ENCODE measurements around the gene SLC30A2.
"Not testable (repeated sequence)": the region's sequence is repeated elsewhere in the genome, so short reads cannot be mapped to it uniquely, and the experiment has no call there.

SLC30A2 gene

GRCh38 chr1:26045722-26046245, at the start of gene SLC30A2:
SLC30A2 (minus strand) TSS chr1:26046118; CDS start chr1:26045896, 222 bp downstream.
- DNase-seq (ENCODE audit: low read depth), result no peak
- no peak for TF ChIP-seq CTCF (IDR thresholded peaks at IDR 0.05; ENCODE audit: insufficient read depth, low read depth, low read length, missing control alignments)
- no peak within 1 kb of the TSS for H3K4me3 ChIP-seq (ENCODE audit: low read depth, low read length)

- no peak for DNase-seq (ENCODE audit: low read depth)
- H3K4me3 ChIP-seq (ENCODE audit: low read depth, low read length), result no peak overlapping the region
- no peak for TF ChIP-seq CTCF (IDR thresholded peaks at IDR 0.05; ENCODE audit: insufficient read depth, low read depth, low read length, missing control alignments)
Observed at GRCh38 chr1:26094677-26095383, 48.9 kb upstream of the SLC30A2 start.

- H3K4me3 ChIP-seq (ENCODE audit: low read depth, low read length), result no peak overlapping the region
- no peak for DNase-seq (ENCODE audit: low read depth)
Observed at GRCh38 chr1:26094076-26094669, 48.3 kb upstream of the SLC30A2 start.

GRCh38 chr1:26093569-26093968, 47.7 kb upstream of the SLC30A2 start:
- not testable (repeated sequence) for H3K4me3 ChIP-seq (ENCODE audit: low read depth, low read length); DNase-seq (ENCODE audit: low read depth)

More at GRCh38 chr1:26094076-26094669, 48.3 kb upstream of the SLC30A2 start:
- TF ChIP-seq CTCF (IDR thresholded peaks at IDR 0.05; ENCODE audit: insufficient read depth, low read depth, low read length, missing control alignments), result no peak

- no peak for TF ChIP-seq CTCF (IDR thresholded peaks at IDR 0.05; ENCODE audit: insufficient read depth, low read depth, low read length, missing control alignments)
- DNase-seq (ENCODE audit: low read depth), result no peak
- no peak overlapping the region for H3K4me3 ChIP-seq (ENCODE audit: low read depth, low read length)
Observed at GRCh38 chr1:26092422-26092821, 46.5 kb upstream of the SLC30A2 start.

GRCh38 chr1:26090893-26091292, 45.0 kb upstream of the SLC30A2 start:
- TF ChIP-seq CTCF (IDR thresholded peaks at IDR 0.05; ENCODE audit: insufficient read depth, low read depth, low read length, missing control alignments), result no peak

GRCh38 chr1:26089125-26089524, 43.2 kb upstream of the SLC30A2 start:
- H3K4me3 ChIP-seq (ENCODE audit: low read depth, low read length), result no peak overlapping the region
- no peak for TF ChIP-seq CTCF (IDR thresholded peaks at IDR 0.05; ENCODE audit: insufficient read depth, low read depth, low read length, missing control alignments)
- DNase-seq (ENCODE audit: low read depth), result no peak

More at GRCh38 chr1:26090893-26091292, 45.0 kb upstream of the SLC30A2 start:
- H3K4me3 ChIP-seq (ENCODE audit: low read depth, low read length), result no peak overlapping the region
- DNase-seq (ENCODE audit: low read depth), result no peak
